Activated B cell treated with CpG ODN at 0.5 μM for 24 hours (primary cell): Measurements from ENCODE around the gene PIP5K1C. TPM values are rescaled to one million over a fixed set of nuclear protein-coding genes. Genes with fewer than 3 reads are reported as not detected.

ENCODE experiments used
- ATAC-seq: fragments of 200-7000 bp; cut with Tn5 transposase; one replicate; pipeline ENCODE4 v1.10.0; 2021; ENCODE audit warnings: low read depth, mild to moderate bottlenecking, moderate library complexity
- CTCF ChIA-PET: fragments of 350-600 bp; sonication (Branson Sonifier 250); formaldehyde crosslinking; loops from one replicate; lab custom pipeline; 2021; ENCODE audit warnings: antibody characterized with exemption; lab: Charles Lee
- POLR2A ChIA-PET: fragments of 350-600 bp; sonication (Branson Sonifier 250); formaldehyde crosslinking; loops from one replicate; lab custom pipeline; 2021; ENCODE audit warnings: antibody characterized with exemption; lab: Charles Lee
- DNase-seq: peaks from one replicate; pipeline ENCODE4 v3.0.0; 2022
- H3K27ac Mint-ChIP-seq: one replicate; pipeline ENCODE4 v1.8.0; 2020; ENCODE audit warnings: mixed read lengths
- H3K27me3 Mint-ChIP-seq: one replicate; pipeline ENCODE4 v1.8.0; 2021; ENCODE audit warnings: mixed read lengths
- H3K36me3 Mint-ChIP-seq: one replicate; pipeline ENCODE4 v1.8.0; 2021; ENCODE audit warnings: low read depth, mixed read lengths
- H3K4me1 Mint-ChIP-seq: one replicate; pipeline ENCODE4 v1.8.0; 2021; ENCODE audit warnings: mixed read lengths
- H3K4me3 Mint-ChIP-seq: one replicate; pipeline ENCODE4 v1.8.0; 2020; ENCODE audit warnings: mild to moderate bottlenecking, mixed read lengths
- H3K9me3 Mint-ChIP-seq: one replicate; pipeline ENCODE4 v1.8.0; 2020; ENCODE audit warnings: mixed read lengths
- intact Hi-C: fragments of 100-400 bp; cut with micrococcal nuclease; formaldehyde crosslinking; loops from one replicate; pipeline ENCODE4 v1.15.1; 2024
- total RNA-seq: library from RNA; stranded (reverse); gene quantifications from 2 replicates; pipeline ENCODE4 v1.2.3, GENCODE V29; 2022
- TF ChIP-seq, protein P1 (sequence below): fragments of 200-600 bp; IDR thresholded peaks from one replicate; pipeline ENCODE4 v1.8.0; 2022; ENCODE audit warnings: antibody characterized with exemption, mild to moderate bottlenecking

Gene PIP5K1C
- total RNA-seq, 1 donor from 2014 or later: 31.1 TPM

DNA sequence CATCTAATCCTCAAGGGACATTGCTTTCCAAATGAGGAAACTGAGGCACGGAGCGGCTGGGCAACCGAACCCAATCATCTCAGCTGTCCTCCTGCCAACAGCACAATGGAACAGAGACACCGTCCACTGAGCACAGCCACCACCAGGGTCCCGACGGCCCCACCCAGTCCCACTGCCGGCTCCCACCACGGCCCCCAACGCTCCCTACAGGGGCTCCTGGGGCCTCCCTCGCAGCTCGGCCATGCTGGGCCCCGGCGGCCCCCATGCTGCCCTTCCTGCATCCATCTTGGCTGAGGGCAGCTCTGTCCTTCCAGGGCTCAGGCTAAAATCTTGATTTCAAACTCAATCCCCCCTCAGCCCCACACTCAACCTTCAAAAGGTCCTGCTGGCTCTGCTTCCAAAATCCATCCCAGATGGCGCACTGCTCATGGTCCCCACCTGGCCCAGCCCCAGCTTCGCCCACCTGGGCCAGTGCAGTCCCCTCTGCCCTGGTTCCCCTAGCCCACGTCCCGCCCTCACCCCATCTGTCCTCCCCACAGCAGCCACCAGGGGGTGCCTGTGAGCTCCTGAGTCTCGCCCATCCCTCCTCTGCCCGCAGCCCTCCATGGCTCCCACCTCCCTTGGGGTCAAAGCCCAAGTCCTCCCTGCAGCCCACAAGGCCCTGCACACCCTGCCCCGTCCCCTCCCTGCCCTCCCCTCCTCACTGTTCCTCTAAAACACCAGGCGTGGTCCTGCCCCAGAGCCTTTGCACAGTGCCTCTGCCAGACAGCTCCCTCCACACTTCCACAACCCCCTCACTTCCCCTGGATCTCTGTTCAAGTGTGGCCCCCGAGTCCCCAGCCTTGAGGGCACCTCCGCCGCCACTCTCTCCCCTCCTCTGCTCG is 7.9 kb downstream of the PIP5K1C start:
- DNase-seq (peak; percentile 54), ATAC-seq (peak; percentile 37)
- ChIA-PET CTCF (interaction anchor here (1.1 to 1.4 kb wide), 3 partner anchors 15 to 27 kb away, joined by 3 to 4 read pairs (median 4); no protein-coding TSS in a partner anchor), POLR2A (no interaction called here)
- peaks cover 39% of the 10 kb centered on the region for H3K4me1 Mint-ChIP-seq
- no peak overlapping the region for H3K4me3 Mint-ChIP-seq
- no peaks in the 10 kb centered on the region for H3K27me3 Mint-ChIP-seq
- no peaks in the 10 kb centered on the region for H3K9me3 Mint-ChIP-seq
- TF ChIP-seq, protein P1, sequence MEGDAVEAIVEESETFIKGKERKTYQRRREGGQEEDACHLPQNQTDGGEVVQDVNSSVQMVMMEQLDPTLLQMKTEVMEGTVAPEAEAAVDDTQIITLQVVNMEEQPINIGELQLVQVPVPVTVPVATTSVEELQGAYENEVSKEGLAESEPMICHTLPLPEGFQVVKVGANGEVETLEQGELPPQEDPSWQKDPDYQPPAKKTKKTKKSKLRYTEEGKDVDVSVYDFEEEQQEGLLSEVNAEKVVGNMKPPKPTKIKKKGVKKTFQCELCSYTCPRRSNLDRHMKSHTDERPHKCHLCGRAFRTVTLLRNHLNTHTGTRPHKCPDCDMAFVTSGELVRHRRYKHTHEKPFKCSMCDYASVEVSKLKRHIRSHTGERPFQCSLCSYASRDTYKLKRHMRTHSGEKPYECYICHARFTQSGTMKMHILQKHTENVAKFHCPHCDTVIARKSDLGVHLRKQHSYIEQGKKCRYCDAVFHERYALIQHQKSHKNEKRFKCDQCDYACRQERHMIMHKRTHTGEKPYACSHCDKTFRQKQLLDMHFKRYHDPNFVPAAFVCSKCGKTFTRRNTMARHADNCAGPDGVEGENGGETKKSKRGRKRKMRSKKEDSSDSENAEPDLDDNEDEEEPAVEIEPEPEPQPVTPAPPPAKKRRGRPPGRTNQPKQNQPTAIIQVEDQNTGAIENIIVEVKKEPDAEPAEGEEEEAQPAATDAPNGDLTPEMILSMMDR: no peak
- H3K36me3 Mint-ChIP-seq: peaks cover 15% of the 10 kb centered on the region
- intact Hi-C loops: no loop called here
- no peak overlapping the region for H3K27ac Mint-ChIP-seq

DNA sequence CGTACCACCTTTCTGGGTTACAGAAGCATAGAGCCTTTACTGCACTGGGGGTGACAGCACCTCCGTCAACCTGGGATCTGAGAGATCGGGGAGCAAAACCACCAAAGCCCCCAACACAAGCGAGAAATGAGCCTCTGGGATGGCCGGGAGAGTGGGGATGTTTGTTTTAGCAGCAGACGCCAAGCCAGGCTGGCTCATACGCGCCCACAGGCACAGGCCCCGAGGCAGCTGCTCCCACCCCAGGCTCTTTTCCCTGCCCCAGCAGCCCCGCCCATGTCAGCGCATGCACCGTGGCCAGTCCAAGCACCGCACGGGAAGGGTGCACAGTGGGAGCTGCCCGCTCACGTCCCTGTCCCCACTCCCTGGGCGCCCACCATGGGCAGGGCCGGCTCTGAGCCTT is 8.5 kb downstream of the PIP5K1C start:
- POLR2A ChIA-PET: no interaction called here
- peaks cover 38% of the 10 kb centered on the region for H3K4me1 Mint-ChIP-seq
- CTCF ChIA-PET: interaction anchor here (1.1 to 1.4 kb wide), 2 partner anchors 15 to 18 kb away, joined by 3 to 4 read pairs; no protein-coding TSS in a partner anchor
- TF ChIP-seq, protein P1: no peak
- H3K36me3 Mint-ChIP-seq: peaks cover 13% of the 10 kb centered on the region
- H3K4me3 Mint-ChIP-seq: no peak overlapping the region
- no peaks in the 10 kb centered on the region for H3K9me3 Mint-ChIP-seq
- intact Hi-C loops: no loop called here
- DNase-seq (no peak), ATAC-seq (no peak)
- no peak overlapping the region for H3K27ac Mint-ChIP-seq
- H3K27me3 Mint-ChIP-seq: no peaks in the 10 kb centered on the region

DNA sequence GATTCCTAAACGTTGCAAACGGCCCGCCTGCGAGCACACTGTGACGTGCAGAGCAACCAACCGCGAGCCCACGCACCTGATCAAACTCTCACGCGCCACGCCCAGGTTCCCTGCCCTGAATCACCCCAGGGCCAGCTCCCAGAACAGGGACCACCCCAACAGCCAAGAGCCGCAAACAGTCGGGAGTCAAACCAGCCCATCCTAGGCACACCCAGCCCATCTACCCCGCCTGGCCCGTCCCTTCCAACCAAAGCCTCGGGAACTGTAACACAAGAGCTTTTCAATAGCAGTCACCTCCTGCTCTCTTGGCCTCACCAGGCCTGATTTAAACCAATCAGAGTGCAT is 8.9 kb downstream of the PIP5K1C start:
- intact Hi-C loops: no loop called here
- ATAC-seq (no peak), DNase-seq (no peak)
- ChIA-PET CTCF (interaction anchor here (1.0 to 1.5 kb wide), 4 partner anchors 13 to 25 kb away, joined by 3 to 4 read pairs (median 4); no protein-coding TSS in a partner anchor), POLR2A (interaction anchor here (1.1 kb wide), 1 partner anchor 116 kb away, joined by 8 read pairs; no protein-coding TSS in a partner anchor)
- Mint-ChIP-seq H3K27ac (no peak overlapping the region), H3K4me1 (peaks cover 37% of the 10 kb centered on the region), H3K27me3 (no peaks in the 10 kb centered on the region), H3K4me3 (no peak overlapping the region), H3K9me3 (no peaks in the 10 kb centered on the region), H3K36me3 (peaks cover 13% of the 10 kb centered on the region)
- TF ChIP-seq, protein P1: no peak

DNA sequence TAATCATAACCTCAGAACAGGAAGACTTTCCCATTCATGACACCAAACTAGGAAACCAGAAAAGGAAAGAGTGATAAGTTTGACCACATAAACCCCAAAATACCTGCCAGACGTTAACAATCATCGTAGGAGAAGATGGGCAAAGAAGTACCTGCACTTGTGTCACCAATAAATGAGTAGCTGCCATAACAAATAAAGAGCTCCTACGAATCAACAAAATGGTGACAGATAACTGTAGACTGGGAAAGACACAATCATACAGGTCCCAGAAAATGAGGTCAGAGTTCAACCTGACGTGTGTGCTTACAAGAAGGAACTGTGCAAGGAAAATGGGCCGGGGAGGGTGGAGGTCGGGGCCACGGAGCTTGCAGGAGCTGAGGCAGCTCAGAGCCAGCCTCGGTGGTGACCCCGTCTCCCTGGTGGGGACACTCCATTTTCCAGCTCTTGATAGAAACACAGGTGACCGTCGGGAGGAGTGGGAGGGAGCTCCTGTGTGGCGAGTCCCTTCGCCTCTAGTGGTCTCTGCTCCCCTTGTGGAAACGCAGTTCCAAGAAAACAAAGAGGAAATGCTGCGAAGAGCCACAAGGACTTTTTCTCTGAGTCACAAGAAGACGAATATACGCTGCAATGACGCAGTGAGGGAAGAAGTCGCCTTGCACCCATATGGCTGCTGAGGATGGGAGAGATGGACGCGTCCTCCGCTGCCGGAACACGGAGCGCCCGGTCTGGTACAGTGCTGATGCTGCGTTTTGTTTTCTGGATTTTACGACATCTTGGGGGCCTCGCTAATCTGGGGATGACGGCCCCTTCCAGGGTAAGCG is 9.5 kb downstream of the PIP5K1C start:
- Mint-ChIP-seq H3K27me3 (no peaks in the 10 kb centered on the region), H3K9me3 (no peaks in the 10 kb centered on the region), H3K27ac (no peak overlapping the region), H3K4me3 (no peak overlapping the region), H3K4me1 (peaks cover 37% of the 10 kb centered on the region), H3K36me3 (peaks cover 11% of the 10 kb centered on the region)
- no peak for ATAC-seq
- CTCF ChIA-PET: interaction anchor here (1.0 to 1.5 kb wide), 4 partner anchors 9 to 25 kb away, joined by 3 to 6 read pairs (median 4); partner anchors contain the start of gene PIP5K1C
- no peak for DNase-seq
- POLR2A ChIA-PET: interaction anchor here (0.6 to 1.1 kb wide), 4 partner anchors 9 to 212 kb away, joined by 3 to 8 read pairs (median 4); no protein-coding TSS in a partner anchor
- intact Hi-C loops: no loop called here
- TF ChIP-seq, protein P1: no peak
